Activated CD8-positive, alpha-beta memory T cell treated with anti-CD3 and anti-CD28 coated beads, Interleukin-2, amount 50 U/mL, for 1 hour (primary cell): ENCODE data around the gene DBNDD1.
"Not testable (repeated sequence)": the region's sequence is repeated elsewhere in the genome, so short reads cannot be mapped to it uniquely, and the experiment has no call there.

Source experiments
- DNase-seq: peaks from one replicate; pipeline ENCODE4 v3.0.0-alpha.2; 2020; ENCODE audit errors: extremely low read depth

The DBNDD1 gene

DNA sequence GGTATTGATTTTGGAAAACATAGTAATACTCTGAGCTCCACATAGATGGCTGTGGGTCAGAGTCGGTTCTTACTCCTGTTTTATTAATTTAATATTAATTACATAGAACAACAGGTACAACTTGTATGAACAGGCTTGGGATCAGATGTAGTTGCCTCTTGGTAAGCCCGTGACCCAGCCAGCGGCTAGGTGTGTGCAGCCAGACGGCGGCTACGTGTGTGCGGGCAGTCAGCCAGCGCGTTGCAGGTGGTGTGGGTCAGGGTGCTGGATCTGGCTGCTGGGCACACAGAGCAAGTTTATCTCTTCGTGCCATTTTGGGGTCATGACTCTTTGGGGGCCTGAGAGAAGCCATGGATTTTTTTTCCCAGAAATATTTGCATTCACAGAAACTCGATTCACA is 30.3 kb downstream of the DBNDD1 start:
- DNase-seq, result no peak

DNA sequence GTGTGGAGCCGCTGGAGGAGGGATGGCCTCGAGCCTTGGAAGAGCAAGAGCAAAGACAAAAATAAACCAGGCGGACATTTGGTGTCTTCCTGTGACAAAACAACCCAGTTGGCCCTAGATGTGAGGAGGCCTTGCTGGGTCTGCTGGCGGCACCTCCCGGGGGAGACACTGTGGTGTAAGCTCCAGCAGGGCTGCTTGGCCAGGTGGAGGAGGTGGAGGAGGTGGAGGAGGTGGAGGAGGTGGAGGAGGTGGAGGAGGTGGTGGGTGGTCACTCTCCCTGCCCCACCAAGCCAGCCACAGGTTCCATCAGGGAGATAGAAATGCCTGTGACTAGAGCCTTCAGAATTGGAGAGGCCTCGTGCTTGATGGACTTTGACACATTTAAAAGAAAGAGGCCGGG is 32.1 kb downstream of the DBNDD1 start:
- DNase-seq, result no peak

DNA sequence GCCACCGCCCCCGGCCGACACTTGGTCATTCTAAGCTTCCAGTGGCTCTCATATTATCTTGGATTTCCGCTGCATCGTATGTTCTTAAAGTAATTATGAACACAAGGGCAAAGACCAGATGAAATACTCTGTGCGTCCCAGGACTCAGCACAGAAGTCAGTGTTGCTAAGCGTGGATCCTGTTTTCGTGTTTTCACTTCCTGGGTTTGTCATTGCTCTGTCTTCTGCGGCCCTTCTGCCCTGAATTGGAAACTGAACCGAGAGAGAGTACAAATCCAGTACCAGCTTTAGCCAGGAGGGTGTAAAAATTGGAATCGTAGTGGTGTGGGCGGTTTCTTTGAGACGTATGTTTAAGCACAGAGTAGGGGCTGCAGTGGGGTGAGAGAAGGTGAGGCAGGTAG is 32.7 kb downstream of the DBNDD1 start:
- no peak for DNase-seq

DNA sequence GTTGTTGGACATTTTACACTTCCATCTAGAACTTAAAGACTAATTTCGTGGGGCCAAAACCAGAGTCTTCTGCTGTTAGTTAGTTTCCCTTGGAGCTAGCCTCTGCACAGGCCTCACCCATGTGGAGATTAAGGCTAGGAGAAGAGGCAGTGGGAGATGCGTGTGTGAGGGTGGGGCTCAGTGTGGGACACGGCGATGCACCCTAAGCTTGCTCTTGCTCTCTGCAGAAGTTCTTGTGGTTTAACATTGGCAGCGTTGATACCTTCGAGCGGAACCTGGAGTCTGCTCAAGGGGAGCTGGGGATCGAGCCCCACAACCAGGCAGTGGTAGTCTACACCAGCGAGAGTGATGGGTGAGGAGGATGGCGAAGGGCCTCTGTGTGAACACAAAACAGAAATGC is 34.0 kb downstream of the DBNDD1 start:
- DNase-seq, result no peak

DNA sequence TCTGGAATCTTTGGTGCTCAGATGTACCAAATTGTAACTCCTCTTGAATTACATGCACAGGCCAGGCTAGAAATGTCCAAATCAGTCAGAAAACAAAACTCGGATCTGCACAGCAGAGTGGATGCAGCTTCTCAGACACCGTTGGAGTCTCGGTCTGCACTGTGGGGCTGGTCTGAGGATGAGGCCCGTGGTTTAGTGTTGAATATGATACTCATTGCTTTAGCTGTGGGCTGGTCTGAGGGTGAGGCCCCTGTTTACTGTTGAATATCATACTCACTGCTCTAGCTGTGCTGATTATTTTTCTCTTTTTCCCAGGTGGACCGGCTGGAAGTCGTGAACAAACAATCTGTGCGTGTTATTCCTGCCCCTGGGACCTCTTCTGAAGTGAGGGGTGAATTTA is 35.0 kb downstream of the DBNDD1 start:
- DNase-seq, result no peak

DNA sequence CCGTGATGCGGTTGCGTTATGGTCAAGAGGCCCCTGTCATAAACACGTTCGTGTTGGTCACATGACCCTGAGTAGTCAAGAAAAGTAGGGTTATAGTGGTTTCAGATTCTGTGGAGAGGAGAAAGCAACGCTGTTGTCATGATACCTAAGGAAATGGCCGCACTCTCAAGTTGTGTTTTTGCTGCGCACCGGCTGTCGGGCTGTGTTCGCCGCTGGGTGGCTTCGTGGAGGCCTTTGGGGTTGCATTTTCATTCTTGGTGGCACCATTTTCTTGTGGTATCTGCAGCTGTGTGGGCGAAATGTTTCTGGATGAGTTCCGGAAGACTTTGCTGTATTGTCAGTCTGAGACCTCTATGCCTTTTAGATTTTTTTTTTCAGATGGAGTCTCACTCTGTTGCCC is 35.7 kb downstream of the DBNDD1 start:
- no peak for DNase-seq

DNA sequence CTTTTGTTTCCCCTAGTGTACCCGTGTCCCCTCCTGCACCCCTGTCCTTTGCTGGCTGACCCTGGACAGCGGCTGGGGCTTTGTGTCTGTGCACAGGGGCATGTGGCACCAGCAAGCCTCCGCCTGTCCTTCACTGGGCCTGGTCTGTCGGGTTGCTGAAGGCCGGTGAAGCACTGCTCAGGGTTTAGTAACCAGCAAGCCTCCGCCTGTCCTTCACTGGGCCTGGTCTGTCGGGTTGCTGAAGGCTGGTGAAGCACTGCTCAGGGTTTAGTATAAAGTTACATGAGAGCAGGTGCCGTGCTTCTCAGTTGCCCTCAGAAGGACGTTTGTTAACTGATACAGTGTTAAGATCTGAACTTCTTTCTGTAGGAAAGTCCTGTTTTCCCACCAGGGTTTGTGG is 36.9 kb downstream of the DBNDD1 start:
- DNase-seq, result no peak

DNA sequence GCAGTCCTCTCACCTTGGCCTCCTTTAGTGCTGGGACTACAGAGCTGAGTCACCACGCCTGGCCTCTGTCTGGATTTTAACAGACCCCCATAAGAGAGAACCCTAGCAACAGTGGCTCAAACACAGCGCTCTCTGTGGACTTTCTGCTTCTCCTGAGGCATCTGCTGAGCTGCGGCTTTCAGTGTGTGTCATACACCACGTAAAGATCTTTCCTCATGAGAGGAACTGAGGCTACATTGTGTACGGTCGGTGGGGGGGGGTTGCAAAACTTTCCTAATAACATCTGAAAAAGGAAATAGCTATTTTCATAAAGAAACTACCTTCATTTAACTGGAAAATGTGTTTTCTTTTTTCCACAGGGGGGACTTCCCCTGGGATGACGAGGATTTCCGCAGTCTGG is 37.8 kb downstream of the DBNDD1 start:
- no peak for DNase-seq

DNA sequence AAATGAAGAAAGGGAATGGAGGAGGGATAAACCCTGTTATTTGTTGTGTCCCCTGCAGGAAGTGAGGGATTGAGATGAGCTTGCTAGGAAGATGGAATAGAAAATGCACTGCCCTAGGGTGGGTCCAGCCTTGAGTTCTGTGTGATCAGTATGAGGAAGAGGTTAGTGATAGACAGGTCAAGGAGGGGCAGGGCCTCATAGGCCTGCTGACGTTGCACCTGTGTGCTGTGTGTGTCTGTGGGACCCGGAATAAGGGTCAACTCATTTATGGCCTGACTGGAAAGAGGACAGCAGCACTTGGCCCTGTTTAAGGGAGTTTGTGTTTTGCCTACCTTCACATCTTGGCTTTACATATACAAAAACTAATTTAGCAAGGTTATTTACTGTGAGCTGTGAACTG is 44.4 kb downstream of the DBNDD1 start:
- no peak for DNase-seq

DNA sequence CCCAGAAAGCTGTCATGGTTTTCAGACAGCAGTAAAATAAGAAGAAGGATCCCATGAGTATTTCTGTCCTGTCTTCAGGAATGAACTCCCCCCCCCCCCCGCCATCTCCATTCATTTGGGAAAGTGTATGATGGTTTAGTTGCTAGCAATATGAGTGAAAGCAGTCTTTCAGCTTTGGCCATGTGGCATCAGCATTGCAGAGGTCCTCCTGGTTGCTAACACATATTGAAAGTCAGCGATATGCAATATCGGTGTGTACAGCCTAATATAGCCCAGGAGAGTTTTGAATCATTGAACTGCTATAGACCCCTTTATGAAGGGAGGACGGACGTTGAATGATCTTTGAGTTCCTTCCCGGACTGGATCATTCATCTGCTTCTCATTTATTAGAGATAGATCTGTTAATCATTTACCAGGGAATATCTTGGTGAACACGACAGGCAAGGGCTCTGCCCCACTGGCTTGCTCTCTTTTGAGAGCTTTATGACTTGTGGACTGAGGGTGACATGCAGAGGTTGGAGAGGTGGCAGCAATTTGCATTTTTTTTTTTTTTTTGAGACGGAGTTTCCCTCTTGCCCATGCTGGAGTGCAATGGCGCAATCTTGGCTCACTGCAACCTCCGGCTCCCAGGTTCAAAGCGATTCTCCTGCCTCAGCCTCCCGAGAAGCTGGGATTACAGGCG is 45.5 kb downstream of the DBNDD1 start:
- DNase-seq, result no peak

DNA sequence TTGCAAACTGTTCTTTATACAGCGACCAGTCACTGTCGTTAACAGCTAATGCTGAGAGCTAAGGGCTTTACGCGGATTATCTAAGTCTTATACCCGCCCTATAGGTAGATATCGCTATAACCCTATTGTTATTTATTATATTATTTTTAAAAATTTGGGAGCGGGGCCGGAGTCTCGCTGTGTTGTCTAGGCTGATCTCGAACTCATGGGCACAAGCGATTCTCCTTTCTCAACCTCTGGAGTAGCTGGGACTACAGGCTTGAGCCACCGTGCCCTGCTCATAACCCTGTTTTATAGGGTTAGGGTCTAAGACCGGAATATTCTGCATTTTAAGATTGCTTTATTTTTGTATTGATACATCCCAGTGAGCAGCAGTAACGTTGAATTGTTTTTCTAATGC is 46.0 kb downstream of the DBNDD1 start:
- no peak for DNase-seq

DNA sequence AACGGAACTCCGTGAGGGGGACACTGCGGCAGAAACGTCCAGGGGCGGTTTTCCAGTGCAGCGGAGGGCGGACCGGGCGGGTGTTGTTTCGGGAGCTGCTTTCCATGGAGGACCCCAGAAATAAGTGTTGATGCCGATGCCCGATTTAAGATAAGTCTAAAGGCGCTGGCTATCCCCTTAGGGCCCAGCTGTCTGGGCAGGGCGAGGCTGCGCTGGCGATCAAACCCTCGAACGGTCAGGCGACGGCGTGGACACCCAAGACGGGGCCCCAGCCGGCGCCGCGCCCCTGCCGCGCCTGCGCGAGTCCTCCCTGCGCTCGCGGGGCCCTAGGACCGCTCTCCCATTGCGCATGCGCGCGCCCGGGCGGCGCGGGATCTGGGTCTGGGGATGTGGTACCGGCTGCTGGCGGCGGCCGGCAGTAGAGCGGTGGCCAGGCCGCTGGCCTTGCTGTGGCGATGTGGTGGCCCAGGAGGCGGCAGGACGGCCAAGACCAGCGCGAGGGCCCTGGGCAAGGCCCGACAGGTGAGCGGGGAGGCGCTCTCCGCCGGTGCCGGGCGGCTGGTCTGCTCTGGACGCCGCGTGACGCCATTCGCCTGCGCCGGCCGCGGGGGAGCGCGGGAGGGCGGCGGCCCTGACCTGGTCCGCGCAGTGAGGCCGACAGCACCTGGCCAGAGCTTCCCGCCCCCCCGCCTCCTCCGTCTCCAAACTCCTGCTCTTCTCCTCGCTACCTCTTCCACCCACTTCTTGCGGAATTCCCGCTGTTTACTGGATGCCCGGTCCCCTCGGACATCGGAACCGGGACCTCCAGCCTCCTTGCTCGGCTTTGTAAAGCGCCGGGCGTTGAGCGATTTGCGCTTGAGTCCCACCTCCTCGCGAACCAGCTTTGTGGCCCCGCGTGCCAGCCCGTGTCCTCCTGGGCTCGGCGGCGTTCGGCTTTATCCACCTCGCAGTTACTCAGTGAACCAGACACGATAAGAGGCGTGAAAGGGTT is 46.7 kb downstream of the DBNDD1 start:
- DNase-seq, result peak; percentile 59

DNA sequence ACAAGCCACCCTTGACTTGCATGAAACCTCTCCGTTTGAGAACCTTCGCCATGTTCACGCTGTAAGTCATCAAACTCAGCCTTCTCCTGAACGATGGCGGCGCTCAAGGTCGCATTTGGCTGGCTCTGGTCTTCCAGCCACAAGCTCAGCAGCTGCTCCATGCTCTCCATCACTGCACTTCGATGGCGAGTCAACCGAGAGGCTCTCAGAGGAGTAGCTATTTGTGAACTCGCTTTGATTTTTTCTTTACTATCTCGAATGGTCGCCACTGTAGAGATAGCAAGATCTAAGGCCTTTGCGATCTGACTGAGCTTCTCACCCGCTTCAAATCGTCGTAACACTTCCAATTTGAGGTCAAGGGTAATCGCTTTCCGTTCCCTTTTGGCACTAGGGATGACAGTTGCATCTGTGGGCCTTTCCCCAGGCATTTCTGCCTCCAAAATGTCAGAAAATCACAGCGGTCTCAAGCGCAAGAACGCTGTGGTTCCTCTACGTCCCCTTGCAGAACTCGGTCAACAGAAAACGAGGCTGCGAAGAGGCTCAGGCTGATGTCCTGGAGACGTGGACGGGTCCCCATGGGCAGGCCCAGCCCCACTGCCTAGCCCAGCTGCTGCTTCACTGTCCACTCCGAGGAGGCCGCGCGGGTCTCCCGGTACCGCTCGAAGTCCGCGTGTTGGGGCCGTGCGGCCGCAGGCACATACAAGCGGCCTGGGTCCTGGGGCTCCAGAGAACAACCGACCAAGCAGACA is 47.6 kb downstream of the DBNDD1 start:
- no peak for DNase-seq

DNA sequence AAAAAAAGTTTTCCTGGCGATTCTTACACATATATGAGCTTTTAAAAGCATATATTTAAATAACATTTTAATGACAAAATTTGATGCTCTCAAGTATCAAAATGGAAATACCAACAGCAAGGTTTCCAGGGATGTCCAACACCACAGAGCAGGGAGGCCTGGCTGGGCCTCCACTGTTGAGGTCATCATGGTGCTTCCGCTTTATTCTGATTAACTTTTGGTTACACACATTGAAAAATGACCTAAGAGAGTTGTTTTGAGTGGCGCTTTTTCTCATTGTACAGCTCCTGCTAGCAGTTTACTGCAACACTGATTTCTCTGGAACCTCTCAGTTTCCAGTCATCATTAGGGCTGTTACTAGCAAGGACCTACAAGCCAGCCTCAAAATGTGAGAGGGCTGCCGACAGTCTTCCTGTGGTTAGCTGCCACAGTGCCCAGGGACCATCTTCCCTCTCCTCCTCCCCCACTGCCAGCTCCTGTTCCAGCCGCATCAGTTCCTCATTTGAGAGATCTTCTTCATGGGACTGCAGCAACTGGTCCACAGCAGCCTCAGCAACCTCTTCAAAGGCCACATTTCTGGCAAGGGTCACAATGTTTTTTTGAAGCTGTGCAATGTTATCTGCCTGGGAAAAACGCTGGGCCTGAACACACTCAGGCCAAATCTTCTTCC is 49.4 kb downstream of the DBNDD1 start:
- no peak for DNase-seq

DNA sequence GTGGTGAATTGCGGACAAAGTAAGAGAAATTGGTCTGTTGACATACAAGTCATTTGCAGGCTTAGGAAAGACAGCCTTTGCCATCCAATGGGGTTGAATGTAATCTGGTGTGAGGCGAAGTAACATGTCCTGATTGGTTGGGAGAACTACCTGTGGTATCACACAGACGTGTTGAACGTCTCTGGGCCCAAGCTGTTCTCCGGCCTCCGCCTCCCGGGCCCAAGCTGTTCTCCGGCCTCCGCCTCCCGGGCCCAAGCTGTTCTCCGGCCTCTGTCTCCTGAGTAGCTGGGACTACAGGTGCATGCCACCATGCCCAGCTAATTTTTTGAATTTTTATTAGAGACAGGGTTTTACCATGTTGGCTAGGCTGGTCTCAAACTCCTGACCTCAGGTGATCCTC is 51.2 kb downstream of the DBNDD1 start:
- not testable (repeated sequence) for DNase-seq

DNA sequence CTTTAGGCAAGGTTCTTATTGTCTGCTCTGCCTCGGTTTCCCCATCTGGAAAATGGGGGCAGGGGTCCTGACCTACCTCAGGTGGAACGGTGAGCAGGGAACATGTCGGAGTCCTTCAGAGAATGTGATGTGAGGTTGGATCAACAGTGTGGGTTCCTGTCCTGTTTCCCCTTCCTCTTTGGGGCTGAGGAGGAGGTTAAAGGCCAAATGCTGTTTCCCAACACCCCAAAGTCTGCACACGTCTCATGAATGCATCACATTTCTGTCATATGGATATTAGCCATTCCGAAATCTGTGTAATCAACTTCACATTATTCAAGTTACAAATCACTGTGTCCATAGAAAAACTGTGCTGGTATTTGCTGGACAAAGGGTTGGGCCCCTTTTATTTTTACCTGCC is 51.8 kb downstream of the DBNDD1 start:
- not testable (repeated sequence) for DNase-seq

DNA sequence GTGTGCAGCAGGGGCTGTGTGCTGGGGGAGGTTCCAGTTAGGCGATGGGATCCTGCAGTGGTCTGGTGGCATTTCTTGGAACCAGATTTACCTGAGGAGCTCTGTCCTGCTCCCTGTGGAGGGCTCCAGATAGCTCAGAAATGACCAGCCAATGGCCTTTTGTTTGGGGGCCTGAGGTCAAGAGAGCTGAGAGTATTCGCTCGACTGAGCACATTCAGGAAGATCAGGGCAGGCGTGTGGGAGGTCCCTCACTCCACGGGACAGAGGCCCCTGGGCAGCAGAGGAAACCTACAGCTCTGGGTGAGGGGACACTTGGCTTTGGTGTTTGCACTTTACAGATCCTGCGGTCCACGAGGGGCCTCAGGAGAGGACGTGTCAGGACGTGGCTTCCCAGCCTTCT is 52.5 kb downstream of the DBNDD1 start:
- DNase-seq, result no peak

DNA sequence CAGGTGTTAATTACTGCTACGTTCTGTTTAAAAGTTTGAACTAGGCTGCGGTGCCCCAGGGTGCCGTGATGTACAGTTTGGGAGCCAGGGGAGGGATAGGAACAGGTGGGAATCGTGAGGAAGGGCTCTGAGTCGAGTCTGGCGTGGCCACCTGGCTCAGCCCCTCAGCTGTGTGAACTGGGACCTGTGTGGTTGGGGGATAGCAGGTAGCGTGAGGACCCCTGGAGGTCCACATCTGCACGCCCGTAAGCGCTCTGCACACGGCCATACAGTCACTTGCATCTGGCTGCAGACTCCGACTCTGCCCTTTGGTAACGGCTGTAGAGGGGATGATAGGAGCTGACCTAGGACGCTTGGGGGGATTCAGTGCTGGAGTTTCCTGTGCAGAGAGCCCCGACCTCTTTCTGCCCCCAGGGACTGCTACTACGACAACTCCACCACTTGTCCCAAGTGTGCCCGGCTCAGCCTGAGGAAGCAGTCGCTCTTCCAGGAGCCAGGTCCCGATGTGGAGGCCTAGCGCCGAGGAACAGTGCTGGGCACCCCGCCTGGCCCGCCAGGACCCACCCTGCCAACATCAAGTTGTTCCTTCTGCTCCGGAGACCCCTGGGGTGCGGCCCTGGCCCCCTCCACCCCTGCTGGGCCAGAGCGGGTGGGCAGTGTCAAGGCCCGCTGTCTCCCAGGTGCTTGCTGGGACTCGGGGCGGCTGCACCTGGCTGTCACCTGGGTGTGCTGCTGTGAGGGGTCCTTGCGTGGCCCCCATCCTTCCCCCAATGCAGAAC is 53.6 kb downstream of the DBNDD1 start:
- no peak for DNase-seq

DNA sequence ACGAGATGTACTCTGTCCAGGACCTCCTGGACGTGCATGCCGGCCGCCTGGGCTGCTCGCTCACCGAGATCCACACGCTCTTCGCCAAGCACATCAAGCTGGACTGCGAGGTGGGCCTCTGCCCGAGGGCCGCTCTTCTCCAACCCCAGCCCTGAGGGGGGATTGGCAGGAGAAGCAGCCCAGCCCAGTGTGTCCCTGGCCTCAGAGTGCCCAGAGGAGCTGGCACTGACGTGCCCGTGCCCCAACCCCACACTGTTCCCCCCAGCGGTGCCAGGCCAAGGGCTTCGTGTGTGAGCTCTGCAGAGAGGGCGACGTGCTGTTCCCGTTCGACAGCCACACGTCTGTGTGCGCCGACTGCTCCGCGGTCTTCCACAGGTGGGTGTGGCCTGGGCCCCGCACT is 55.1 kb downstream of the DBNDD1 start:
- no peak for DNase-seq

DNA sequence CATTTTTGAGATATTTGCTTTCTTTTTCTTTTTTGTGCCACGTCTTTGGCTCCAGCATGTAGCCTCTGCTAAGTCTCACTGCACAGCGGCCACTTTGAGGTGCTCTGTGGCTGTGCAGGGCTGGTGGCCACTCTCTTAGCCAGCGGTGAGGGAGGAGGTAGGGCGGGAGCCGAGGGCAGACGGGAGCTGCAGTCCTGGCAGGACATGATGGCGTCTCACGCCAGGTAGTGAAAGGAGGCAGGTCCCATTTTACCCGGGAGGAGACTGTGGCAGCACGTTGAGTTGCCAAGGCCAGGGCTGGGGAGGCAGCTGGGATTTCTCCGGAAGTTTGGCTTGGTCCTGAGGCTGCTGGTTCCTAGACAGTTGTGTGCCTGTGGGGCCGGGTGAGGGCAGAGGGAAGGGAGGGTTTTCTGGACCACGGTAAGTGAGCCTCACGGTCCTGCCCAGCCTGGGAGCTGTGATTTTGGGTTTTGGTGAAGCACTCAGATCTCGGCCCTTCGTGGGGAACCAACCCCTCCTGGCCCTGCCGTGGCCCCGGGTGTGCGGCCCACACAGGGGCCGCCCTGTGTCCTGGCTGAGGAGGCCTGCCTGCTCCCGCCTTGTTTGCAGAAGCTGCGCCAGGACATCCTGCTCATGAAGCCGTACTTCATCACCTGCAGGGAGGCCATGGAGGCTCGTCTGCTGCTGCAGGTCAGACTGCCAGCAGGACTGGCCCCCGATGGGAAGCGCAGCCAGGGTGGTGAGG is 56.3 kb downstream of the DBNDD1 start:
- no peak for DNase-seq
